Peyer's patch (tissue), 4 donors: ENCODE data around the gene GOLGA6L10. TPM values are rescaled to one million over a fixed set of nuclear protein-coding genes. Genes with fewer than 3 reads are reported as not detected.
"Not testable (repeated sequence)": the region's sequence is repeated elsewhere in the genome, so short reads cannot be mapped to it uniquely, and the experiment has no call there.

Experiments
- DNase-seq, 3 donors: peaks; one replicate each; pipeline ENCODE4 v3.0.0-alpha.2; 2017 to 2019
- H3K27ac ChIP-seq, 4 donors: fragments of 200-600 bp; sonication (generic); one replicate each; pipeline ENCODE4 v1.5.1; 2016 to 2019
- H3K27me3 ChIP-seq, 2 donors: fragments of 200-600 bp; sonication (generic); one replicate each; pipeline ENCODE4 v1.5.1; 2019
- H3K36me3 ChIP-seq, 3 donors: fragments of 200-600 bp; sonication (generic); one replicate each; pipeline ENCODE4 v1.5.1; 2016 to 2019
- H3K4me1 ChIP-seq, 4 donors: fragments of 200-600 bp; sonication (generic); one replicate each; pipeline ENCODE4 v1.5.1; 2016 to 2019
- H3K4me3 ChIP-seq, 4 donors: fragments of 200-600 bp; sonication (generic); 1 replicate in 3 of 4; 2 replicates in 1 of 4; pipeline ENCODE4 v1.5.1; 2016 to 2019; ENCODE audit warnings: mild to moderate bottlenecking in 1 of 4
- H3K9me3 ChIP-seq, 4 donors: fragments of 200-600 bp; sonication (generic); one replicate each; pipeline ENCODE4 v1.5.1; 2016 to 2019; ENCODE audit warnings: mild to moderate bottlenecking in 1 of 4
- POLR2A ChIP-seq, 2 donors: fragments of 450-650 bp; IDR thresholded peaks; one replicate each; pipeline ENCODE4 v1.5.1; 2017; ENCODE audit warnings: antibody characterized with exemption in 2 of 2, mild to moderate bottlenecking in 2 of 2, moderate library complexity in 2 of 2
- total RNA-seq, 4 donors: library from RNA; depleted of rRNA; stranded (reverse); fragments of >200 nt; gene quantifications; one replicate each; pipeline ENCODE4 v1.1.0, GENCODE V29; 2016
- TF ChIP-seq, protein P1 (sequence below), 6 experiments: fragments of 450-650 bp in 4 of 6; fragments of 200-600 bp in 2 of 6; sonication (generic) in 1 of 6; IDR thresholded peaks; one replicate each; pipeline ENCODE4 v1.5.1; 2017 to 2019; ENCODE audit warnings: antibody characterized with exemption in 6 of 6, mild to moderate bottlenecking in 3 of 6, moderate library complexity in 1 of 6

GOLGA6L10 gene
- total RNA-seq, 4 donors from 2014 or later = 0.95 to 5.8 (median 1.6) TPM; not detected in 1

DNA sequence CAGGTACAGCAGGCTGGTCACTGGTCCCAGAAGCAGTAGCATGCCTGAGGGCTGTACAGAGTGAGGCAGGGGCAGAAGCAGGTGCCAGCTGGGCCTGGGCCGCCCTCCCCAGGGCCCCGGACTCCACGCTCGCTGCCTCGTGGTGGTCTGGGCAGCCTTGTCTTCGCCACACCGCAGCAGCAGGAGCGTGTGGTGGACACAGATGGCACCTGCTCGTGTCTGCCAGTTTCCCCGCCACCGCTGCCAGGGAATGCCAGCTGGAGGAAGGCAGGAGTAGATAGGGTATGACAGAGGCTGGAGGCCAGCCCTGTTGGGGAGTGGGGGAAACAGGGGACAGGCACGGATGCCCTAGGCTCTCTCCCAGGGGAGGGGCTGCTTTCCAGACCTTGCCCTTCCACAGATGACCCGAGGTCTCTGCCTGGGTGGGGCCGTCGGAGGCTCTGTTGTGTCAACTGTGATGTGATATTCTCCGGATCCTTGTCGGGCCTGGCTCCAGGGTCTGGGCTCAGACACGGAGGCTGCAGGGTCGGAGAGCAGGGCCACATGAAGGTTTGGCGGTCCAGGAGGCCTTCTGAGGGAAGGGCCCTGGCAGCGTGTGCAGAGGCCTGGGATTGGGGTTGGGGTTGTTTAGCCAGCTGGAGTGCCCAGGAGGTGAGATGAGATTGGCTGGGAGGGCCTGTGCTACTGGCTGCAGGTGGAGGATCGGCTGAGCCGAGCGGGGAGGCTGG, 33.6 kb downstream of the GOLGA6L10 start:
- H3K27ac ChIP-seq = no peak overlapping the region
- H3K27me3 ChIP-seq = no peaks in the 10 kb centered on the region
- DNase-seq = peak in 1 of 3 donors; percentile 40
- no peaks in the 10 kb centered on the region for H3K36me3 ChIP-seq
- TF ChIP-seq POLR2A (IDR thresholded peaks at IDR 0.05) = no peak
- TF ChIP-seq, protein P1, sequence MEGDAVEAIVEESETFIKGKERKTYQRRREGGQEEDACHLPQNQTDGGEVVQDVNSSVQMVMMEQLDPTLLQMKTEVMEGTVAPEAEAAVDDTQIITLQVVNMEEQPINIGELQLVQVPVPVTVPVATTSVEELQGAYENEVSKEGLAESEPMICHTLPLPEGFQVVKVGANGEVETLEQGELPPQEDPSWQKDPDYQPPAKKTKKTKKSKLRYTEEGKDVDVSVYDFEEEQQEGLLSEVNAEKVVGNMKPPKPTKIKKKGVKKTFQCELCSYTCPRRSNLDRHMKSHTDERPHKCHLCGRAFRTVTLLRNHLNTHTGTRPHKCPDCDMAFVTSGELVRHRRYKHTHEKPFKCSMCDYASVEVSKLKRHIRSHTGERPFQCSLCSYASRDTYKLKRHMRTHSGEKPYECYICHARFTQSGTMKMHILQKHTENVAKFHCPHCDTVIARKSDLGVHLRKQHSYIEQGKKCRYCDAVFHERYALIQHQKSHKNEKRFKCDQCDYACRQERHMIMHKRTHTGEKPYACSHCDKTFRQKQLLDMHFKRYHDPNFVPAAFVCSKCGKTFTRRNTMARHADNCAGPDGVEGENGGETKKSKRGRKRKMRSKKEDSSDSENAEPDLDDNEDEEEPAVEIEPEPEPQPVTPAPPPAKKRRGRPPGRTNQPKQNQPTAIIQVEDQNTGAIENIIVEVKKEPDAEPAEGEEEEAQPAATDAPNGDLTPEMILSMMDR (IDR thresholded peaks at IDR 0.05) = no peak
- H3K4me3 ChIP-seq = no peak overlapping the region
- no peaks in the 10 kb centered on the region for H3K4me1 ChIP-seq
- no peaks in the 10 kb centered on the region for H3K9me3 ChIP-seq

DNA sequence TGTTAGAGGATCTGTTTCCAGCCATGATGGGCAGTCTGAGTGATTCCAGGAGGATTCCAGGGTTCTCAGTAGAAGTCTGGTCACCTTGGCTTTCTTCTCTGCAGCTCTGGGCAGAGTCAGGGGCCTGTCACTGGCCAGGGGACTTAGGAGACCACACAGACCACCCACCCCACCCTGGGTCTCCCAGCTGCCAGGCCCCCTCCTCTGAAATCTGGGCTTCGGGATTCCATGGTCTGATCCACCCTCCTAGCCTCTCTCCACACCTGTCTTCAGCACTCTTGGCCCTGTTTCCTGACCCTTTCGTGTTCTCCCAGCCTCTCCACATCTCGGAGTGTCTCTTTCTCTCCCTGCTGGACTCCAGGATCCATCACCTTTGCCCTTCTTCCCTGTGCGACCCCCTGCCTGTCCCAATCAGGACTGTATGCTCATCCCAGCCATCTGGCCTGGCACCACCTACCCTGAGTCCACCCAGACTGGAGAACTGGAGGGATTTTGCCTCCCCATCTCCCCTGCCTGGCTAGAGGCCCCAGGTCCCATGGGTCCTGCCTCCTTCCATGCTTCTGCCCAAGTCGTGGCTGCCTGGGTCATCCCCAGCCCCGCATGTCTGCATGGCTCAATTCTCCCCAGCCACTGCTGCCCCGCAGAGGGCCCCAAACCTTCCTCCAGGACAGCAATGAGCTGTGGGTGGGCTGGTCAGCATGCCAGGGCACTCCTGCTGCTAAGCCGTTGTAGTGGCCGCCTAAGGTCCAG, 34.3 kb downstream of the GOLGA6L10 start:
- no peaks in the 10 kb centered on the region for H3K9me3 ChIP-seq
- H3K4me3 ChIP-seq = no peak overlapping the region
- no peaks in the 10 kb centered on the region for H3K36me3 ChIP-seq
- TF ChIP-seq POLR2A (IDR thresholded peaks at IDR 0.05) = no peak
- TF ChIP-seq, protein P1 (IDR thresholded peaks at IDR 0.05) = no peak
- H3K27me3 ChIP-seq = no peaks in the 10 kb centered on the region
- no peak overlapping the region for H3K27ac ChIP-seq
- H3K4me1 ChIP-seq = no peaks in the 10 kb centered on the region
- DNase-seq = peak in 1 of 3 donors; percentile 33

DNA sequence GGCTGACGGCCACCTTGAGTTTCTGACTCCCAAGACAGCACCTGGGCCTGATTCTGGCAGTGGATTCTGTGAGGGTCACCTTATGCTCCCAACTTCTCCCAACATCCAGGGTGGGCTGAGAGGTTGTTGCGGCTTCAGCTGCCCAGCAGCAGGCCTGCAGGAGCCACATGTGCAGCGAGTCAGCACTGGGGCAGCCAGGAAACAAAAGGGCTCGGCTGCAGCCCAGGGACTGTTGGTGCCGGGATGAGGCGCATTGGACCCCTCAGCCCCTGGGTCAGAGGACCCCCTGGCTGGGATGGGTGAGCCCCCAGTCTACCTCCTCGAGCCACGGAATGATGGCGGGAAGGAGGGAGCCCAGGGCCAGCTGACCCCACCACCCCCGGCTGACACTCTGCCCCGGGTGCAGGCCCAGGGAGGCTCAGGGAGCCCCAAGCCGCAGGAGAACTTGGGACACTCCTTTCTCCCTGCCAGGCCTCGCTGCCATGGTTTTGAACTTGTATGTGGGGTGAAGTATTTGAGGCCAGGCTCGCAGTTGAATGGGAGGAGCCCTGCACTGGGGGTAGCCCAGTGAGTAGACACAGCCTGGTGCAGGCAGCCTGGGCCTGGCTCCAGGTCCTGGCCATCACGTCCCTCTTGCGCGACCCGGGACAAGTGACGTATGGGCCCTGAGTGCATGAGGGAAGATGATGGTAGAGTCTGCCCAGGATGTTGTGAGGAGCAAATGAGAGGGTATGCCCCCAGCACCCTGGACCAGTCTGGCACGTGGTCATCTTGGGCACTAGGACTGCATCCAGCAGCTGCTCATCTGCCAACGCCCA, 35.1 kb downstream of the GOLGA6L10 start:
- not testable (repeated sequence) for H3K9me3 ChIP-seq, H3K36me3 ChIP-seq, H3K4me3 ChIP-seq, H3K4me1 ChIP-seq, H3K27ac ChIP-seq, H3K27me3 ChIP-seq
- DNase-seq = peak in 2 of 3 donors; percentile 36 to 39

DNA sequence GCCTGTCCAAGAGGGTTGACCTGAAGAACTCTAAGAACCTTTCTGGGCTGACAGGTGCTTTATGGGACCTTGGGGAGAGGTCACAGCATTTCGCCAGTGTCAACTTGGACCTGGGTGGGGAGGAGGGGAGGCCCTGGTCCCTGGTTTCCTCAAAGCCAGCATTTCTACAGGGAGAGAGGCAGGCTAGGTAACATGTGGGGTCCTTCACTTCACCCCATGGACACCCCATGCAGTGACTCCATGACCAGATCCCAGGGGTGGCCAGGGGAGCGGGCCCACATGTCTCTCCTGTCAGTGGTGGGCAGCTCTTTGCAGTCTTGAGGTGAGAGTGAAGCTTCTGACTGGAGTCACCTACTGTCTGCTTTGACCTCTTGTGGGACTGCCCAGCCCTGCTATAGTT, 35.8 kb downstream of the GOLGA6L10 start:
- Histone ChIP-seq H3K4me1 (no peaks in the 10 kb centered on the region), H3K36me3 (no peaks in the 10 kb centered on the region), H3K27ac (no peak overlapping the region), H3K4me3 (no peak overlapping the region), H3K27me3 (no peaks in the 10 kb centered on the region), H3K9me3 (no peaks in the 10 kb centered on the region)
- TF ChIP-seq POLR2A (IDR thresholded peaks at IDR 0.05) = no peak
- TF ChIP-seq, protein P1 (IDR thresholded peaks at IDR 0.05) = no peak
- DNase-seq = peak in 1 of 3 donors; percentile 35

DNA sequence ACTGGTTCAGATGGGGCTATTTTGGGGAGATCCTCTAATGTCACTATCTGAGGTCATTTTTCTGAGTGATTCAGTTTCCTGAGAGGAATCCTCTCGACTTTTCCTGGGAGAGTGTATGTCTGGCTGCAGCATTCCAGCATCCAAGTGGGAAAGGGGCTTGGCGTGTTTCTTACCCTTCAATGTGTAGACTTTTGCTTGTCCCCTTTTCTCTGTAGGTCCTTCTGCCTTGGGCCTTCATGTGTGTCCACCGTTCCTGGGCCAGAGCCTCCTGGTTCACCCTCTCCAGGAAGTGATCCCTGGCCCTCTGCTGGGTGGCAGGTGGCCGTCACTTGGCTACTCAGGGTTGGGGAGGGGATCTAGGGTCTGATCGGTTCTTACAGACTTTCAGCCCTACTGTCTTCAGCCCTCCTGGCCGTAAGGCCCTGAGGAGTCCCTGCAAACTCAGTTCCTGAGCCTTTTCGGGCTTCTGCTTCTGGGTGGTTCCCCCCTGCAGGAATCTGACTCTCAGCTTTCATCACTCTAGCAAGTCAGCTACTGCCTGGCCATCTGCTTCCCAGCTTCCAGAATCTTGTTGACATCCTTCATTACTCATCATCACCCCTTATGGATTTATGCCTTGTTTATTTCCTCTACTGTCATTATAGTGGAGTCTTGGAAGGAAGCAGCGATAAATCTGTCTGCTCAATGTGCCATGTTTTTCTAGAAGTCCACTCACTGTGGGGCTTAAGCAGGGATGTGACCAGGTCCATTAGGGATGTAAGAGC, 36.5 kb downstream of the GOLGA6L10 start:
- Histone ChIP-seq H3K9me3 (no peaks in the 10 kb centered on the region), H3K4me3 (no peak overlapping the region), H3K27ac (no peak overlapping the region), H3K36me3 (no peaks in the 10 kb centered on the region), H3K4me1 (no peaks in the 10 kb centered on the region), H3K27me3 (no peaks in the 10 kb centered on the region)
- DNase-seq = peak in 2 of 3 donors; percentile 25 to 28
- TF ChIP-seq, protein P1 (IDR thresholded peaks at IDR 0.05) = no peak
- no peak for TF ChIP-seq POLR2A (IDR thresholded peaks at IDR 0.05)

DNA sequence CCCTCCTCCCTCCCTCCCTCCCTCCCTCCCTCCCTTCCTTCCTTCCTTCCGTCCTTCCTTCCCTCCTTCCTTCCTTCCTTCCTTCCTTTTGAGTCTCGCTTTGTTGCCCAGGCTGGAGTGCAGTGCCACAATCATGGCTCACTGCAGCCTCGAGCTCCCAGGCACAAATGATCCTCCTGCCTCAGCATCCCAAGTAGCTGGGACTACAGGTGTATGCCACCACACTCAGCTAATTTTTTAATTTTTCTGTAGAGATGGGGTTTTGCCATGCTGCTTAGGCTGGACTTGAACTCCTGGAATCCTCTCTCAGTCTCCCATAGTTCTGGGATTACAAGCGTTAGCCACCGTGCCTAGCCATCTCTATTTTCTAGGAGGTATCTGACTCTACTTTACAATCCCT, 38.0 kb downstream of the GOLGA6L10 start:
- peak in 1 of 3 donors; percentile 5 for DNase-seq
- H3K4me1 ChIP-seq, H3K36me3 ChIP-seq, H3K4me3 ChIP-seq, H3K27me3 ChIP-seq, H3K27ac ChIP-seq, H3K9me3 ChIP-seq: not testable (repeated sequence)
